ENCODE data around the gene TENM4.

Gene TENM4

GRCh38 chr11:79287952-79288351 lies 152.9 kb downstream of the TENM4 start:
- FAIRE-seq, result no peak

GRCh38 chr11:79285756-79286155 lies 155.1 kb downstream of the TENM4 start:
- no peak for FAIRE-seq

- FAIRE-seq, result no peak
Measured at GRCh38 chr11:79276736-79277325, 164.0 kb downstream of the TENM4 start.

GRCh38 chr11:79274636-79275331 lies 166.0 kb downstream of the TENM4 start:
- no peak for FAIRE-seq

GRCh38 chr11:79273781-79274180 lies 167.0 kb downstream of the TENM4 start:
- FAIRE-seq, result no peak

GRCh38 chr11:79269611-79270307 lies 171.1 kb downstream of the TENM4 start:
- FAIRE-seq, result no peak

- no peak for FAIRE-seq
Measured at GRCh38 chr11:79266396-79266795, 174.4 kb downstream of the TENM4 start.

- FAIRE-seq, result no peak
Measured at GRCh38 chr11:79265756-79266322, 175.0 kb downstream of the TENM4 start.

GRCh38 chr11:79264284-79264683 lies 176.5 kb downstream of the TENM4 start:
- FAIRE-seq, result no peak

GRCh38 chr11:79263001-79263400 lies 177.8 kb downstream of the TENM4 start:
- no peak for FAIRE-seq

- no peak for FAIRE-seq
Measured at GRCh38 chr11:79262221-79262620, 178.6 kb downstream of the TENM4 start.

- no peak for FAIRE-seq
Measured at GRCh38 chr11:79261684-79262083, 179.1 kb downstream of the TENM4 start.

- no peak for FAIRE-seq
Measured at GRCh38 chr11:79259800-79260199, 181.0 kb downstream of the TENM4 start.

- FAIRE-seq, result no peak
Measured at GRCh38 chr11:79258576-79258975, 182.3 kb downstream of the TENM4 start.

- no peak for FAIRE-seq
Measured at GRCh38 chr11:79255965-79256364, 184.9 kb downstream of the TENM4 start.

- FAIRE-seq, result no peak
Measured at GRCh38 chr11:79253280-79253679, 187.6 kb downstream of the TENM4 start.

- FAIRE-seq, result no peak
Measured at GRCh38 chr11:79249295-79249993, 191.4 kb downstream of the TENM4 start.

GRCh38 chr11:79244798-79245197 lies 196.0 kb downstream of the TENM4 start:
- FAIRE-seq, result no peak

- FAIRE-seq, result no peak
Measured at GRCh38 chr11:79244241-79244772, 196.5 kb downstream of the TENM4 start.

GRCh38 chr11:79243422-79244210 lies 197.2 kb downstream of the TENM4 start:
- FAIRE-seq, result no peak

- FAIRE-seq, result no peak
Measured at GRCh38 chr11:79242616-79243015, 198.2 kb downstream of the TENM4 start.

- no peak for FAIRE-seq
Measured at GRCh38 chr11:79241852-79242241, 199.0 kb downstream of the TENM4 start.
